Measurements from ENCODE around the gene HOXC13. TPM values are rescaled to one million over a fixed set of nuclear protein-coding genes. Genes with fewer than 3 reads are reported as not detected.

The HOXC13 gene
- not detected for total RNA-seq

GRCh38 chr12:53938326-53939140 lies at the start of gene HOXC13:
Gene HOXC13, plus strand, starts transcription at chr12:53938831. Its CDS starts 76 bp downstream, at chr12:53938907.
- no peak for DNase-seq (ENCODE audit: low spot score)

GRCh38 chr12:53890081-53890480 lies 48.5 kb upstream of the HOXC13 start:
- DNase-seq (ENCODE audit: low spot score): no peak

- no peak for DNase-seq (ENCODE audit: low spot score)
Observed at GRCh38 chr12:53892762-53893395, 45.8 kb upstream of the HOXC13 start.

GRCh38 chr12:53899230-53899629 lies 39.4 kb upstream of the HOXC13 start:
- DNase-seq (ENCODE audit: low spot score): no peak

- no peak for DNase-seq (ENCODE audit: low spot score)
Observed at GRCh38 chr12:53907103-53907502, 31.5 kb upstream of the HOXC13 start.

GRCh38 chr12:53916788-53917655 lies 21.6 kb upstream of the HOXC13 start:
- DNase-seq (ENCODE audit: low spot score): no peak

GRCh38 chr12:53924521-53925405 lies 13.9 kb upstream of the HOXC13 start:
- DNase-seq (ENCODE audit: low spot score): no peak

- no peak for DNase-seq (ENCODE audit: low spot score)
Observed at GRCh38 chr12:53927220-53928029, 11.2 kb upstream of the HOXC13 start.

GRCh38 chr12:53928054-53928835 lies 10.4 kb upstream of the HOXC13 start:
- DNase-seq (ENCODE audit: low spot score): no peak

- no peak for DNase-seq (ENCODE audit: low spot score)
Observed at GRCh38 chr12:53929527-53929926, 9.1 kb upstream of the HOXC13 start.

GRCh38 chr12:53930591-53931255 lies 7.9 kb upstream of the HOXC13 start:
- no peak for DNase-seq (ENCODE audit: low spot score)

- no peak for DNase-seq (ENCODE audit: low spot score)
Observed at GRCh38 chr12:53931844-53932581, 6.6 kb upstream of the HOXC13 start.

- no peak for DNase-seq (ENCODE audit: low spot score)
Observed at GRCh38 chr12:53932915-53933314, 5.7 kb upstream of the HOXC13 start.

GRCh38 chr12:53935383-53936341 lies 3.0 kb upstream of the HOXC13 start:
- DNase-seq (ENCODE audit: low spot score): no peak

GRCh38 chr12:53937099-53937498 lies 1.5 kb upstream of the HOXC13 start:
- no peak for DNase-seq (ENCODE audit: low spot score)

GRCh38 chr12:53937596-53938325 lies 870 bp upstream of the HOXC13 start:
- no peak for DNase-seq (ENCODE audit: low spot score)
